Measurements from ENCODE around the gene SYPL2. TPM values are rescaled to one million over a fixed set of nuclear protein-coding genes. Genes with fewer than 3 reads are reported as not detected.

SYPL2 gene
- total and polyA plus RNA-seq, 2 of the 8 experiments (the other 6 are each of a cell fraction or from before 2014, with no cell fraction given), result 1.5 TPM

DNA sequence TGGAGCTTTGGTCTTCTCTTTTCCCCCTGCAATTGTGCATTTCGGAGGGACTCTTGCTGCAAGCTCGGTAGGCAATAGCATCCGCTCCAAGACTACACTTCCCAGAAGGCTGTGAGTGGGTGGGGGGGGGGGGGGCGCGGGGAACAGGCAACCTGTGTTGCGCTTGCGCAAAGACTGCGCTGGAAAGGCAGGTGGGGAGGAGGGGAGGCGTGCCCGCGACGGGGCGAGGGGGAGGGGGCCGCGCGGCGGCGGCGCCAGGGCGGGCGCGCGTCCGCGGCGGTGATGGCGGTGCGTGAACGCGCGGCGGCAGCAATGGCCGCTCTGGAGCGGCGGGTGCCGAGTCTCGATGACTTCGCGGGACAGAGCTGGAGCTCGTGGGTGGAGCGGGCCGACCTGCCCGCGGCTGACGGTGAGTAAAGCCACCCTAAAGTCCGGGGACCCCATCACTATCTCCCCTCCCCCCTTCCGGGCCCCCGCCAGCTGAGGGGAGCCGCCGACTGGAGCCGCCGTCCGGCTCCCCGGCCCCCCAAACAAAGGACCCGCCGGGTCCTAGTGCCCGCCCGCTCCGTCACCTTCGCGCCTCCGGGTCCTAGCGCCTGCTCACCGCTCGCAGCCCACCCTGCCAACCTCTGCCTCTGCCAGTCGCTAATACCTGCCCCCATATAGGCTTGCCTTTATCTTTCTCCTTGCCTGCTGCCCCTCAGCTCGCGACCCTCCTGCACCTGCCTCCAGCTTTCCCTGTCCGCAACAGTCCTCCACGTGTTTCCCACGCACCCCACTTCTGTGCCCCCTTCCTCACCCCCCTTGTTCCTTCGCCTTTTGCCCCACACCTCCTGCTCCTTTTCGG, 17.5 kb downstream of the SYPL2 start, which contains the start of gene ATXN7L2 (continued):
- TF ChIP-seq RBBP5 (IDR thresholded peaks at IDR 0.05; ENCODE audit: borderline replicate concordance, low read depth, low read length) (0 out of 2 replicates have a peak, but pooled peaks have one; percentile 70), PHF8 (conservative IDR thresholded peaks at IDR 0.05; ENCODE audit: low read depth, low read length) (peak; percentile 99)
